ENCODE results near the gene CD101.

The CD101 gene

GRCh38 chr1:116987256-116987555 is 14.4 kb upstream of the CD101 start:
- DNase-seq = no peak

GRCh38 chr1:116988248-116988647 is 13.3 kb upstream of the CD101 start:
- no peak for DNase-seq

GRCh38 chr1:116988908-116989307 is 12.7 kb upstream of the CD101 start:
- no peak for DNase-seq

GRCh38 chr1:116989835-116990234 is 11.7 kb upstream of the CD101 start:
- DNase-seq = no peak

- DNase-seq = no peak
These were observed 10.9 kb upstream of the CD101 start for GRCh38 chr1:116990612-116991151.

- no peak for DNase-seq
These were observed 10.3 kb upstream of the CD101 start for GRCh38 chr1:116991171-116991845.

GRCh38 chr1:116991918-116992317 is 9.6 kb upstream of the CD101 start:
- DNase-seq = no peak

- DNase-seq = no peak
These were observed 8.3 kb upstream of the CD101 start for GRCh38 chr1:116993286-116993685.

GRCh38 chr1:116994411-116994810 is 7.1 kb upstream of the CD101 start:
- no peak for DNase-seq

- no peak for DNase-seq
These were observed 4.5 kb upstream of the CD101 start for GRCh38 chr1:116997066-116997465.

GRCh38 chr1:116997636-116998035 is 3.9 kb upstream of the CD101 start:
- no peak for DNase-seq

- no peak for DNase-seq
These were observed 2.0 kb upstream of the CD101 start for GRCh38 chr1:116999596-116999995.

GRCh38 chr1:117000142-117000541 is 1.4 kb upstream of the CD101 start:
- no peak for DNase-seq

GRCh38 chr1:117003223-117003875 is 1.8 kb downstream of the CD101 start:
- no peak for DNase-seq

GRCh38 chr1:117007719-117008013 is 6.1 kb downstream of the CD101 start:
- no peak for DNase-seq

GRCh38 chr1:117008656-117009055 is 7.1 kb downstream of the CD101 start:
- DNase-seq = no peak

- no peak for DNase-seq
These were observed 7.6 kb downstream of the CD101 start for GRCh38 chr1:117009132-117009531.

- no peak for DNase-seq
These were observed 8.9 kb downstream of the CD101 start for GRCh38 chr1:117010310-117010969.

GRCh38 chr1:117011334-117011733 is 9.8 kb downstream of the CD101 start:
- no peak for DNase-seq

- DNase-seq = no peak
These were observed 11.8 kb downstream of the CD101 start for GRCh38 chr1:117013309-117013858.

- DNase-seq = no peak
These were observed 12.6 kb downstream of the CD101 start for GRCh38 chr1:117014209-117014608.

- DNase-seq = no peak
These were observed 14.2 kb downstream of the CD101 start for GRCh38 chr1:117015724-117016123.

- no peak for DNase-seq
These were observed 15.5 kb downstream of the CD101 start for GRCh38 chr1:117017062-117017461.

GRCh38 chr1:117017648-117018047 is 16.1 kb downstream of the CD101 start:
- no peak for DNase-seq

All from NCI-H526 treated with DMSO at 0.1 percent for 48 hours (cell line).